A172 (cell line): ENCODE results near the gene MYCBPAP. TPM values are rescaled to one million over a fixed set of nuclear protein-coding genes. Genes with fewer than 3 reads are reported as not detected.
"Not testable (repeated sequence)": the region's sequence is repeated elsewhere in the genome, so short reads cannot be mapped to it uniquely, and the experiment has no call there.

ENCODE experiments used
- DNase-seq: peaks from one replicate; pipeline ENCODE4 v3.0.0-alpha.2; 2015; ENCODE audit warnings: low spot score
- total RNA-seq: library from RNA; depleted of rRNA; stranded (reverse); fragments of >200 nt; shearing (Covaris generic); gene quantifications from 2 replicates; pipeline ENCODE4 v1.2.3, GENCODE V29; 2014

MYCBPAP gene
- total RNA-seq, 1 experiment from 2014 or later = not detected

DNA sequence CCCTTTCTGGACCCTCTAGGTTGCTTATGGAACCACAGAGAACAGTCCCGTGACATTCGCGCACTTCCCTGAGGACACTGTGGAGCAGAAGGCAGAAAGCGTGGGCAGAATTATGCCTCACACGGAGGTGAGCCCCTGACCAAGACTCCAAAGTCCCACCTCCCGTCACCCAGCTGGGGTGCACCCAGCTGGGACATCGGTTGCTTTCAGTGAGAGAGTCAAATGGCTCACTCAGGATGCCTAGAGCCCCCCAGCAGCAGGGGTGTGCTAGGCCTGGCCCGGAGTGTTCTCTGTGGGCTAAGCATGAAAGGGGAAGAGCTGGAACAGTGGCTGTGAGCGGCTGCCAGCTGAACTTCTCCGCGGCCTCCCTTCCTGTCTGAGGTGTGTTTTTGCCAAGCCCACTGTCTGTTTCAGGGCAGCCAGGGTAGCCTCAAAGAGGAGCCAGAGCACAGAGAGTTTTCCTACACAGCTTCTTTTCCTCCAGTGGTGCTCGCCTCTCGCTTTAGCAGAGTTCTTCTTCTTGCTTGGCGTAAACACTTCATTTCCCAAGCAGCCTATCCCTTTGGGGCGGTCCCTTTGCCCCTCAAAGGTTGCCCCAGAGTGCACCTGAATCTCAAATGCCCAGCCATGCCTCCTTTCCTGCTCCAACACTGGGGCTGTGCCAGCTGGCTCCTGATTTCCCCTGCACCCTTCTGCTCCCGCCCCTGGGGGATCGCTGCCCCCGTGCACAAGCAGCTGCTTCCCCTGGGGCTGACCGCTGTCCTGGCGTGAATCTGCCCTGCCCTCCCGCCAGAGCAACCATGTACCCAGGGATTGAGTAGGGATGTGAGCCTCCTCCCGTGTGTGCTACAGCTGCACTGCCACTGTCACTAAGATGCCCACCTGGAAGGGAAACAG lies 37.0 kb upstream of the MYCBPAP start:
- no peak for DNase-seq

DNA sequence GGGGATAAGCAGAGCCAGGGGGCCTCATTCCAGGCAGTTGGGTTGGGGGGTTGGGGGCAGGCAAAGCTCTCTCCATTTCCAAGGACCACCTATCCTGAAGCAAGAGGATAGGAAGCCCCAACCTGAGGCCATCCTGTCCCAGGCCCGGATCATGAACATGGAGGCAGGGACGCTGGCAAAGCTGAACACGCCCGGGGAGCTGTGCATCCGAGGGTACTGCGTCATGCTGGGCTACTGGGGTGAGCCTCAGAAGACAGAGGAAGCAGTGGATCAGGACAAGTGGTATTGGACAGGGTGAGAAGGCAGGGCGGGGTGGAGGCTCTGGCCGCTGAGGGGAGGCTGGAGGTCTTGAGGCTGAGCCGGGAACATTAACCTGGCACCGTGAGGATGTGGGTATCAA lies 36.0 kb upstream of the MYCBPAP start:
- DNase-seq = no peak

DNA sequence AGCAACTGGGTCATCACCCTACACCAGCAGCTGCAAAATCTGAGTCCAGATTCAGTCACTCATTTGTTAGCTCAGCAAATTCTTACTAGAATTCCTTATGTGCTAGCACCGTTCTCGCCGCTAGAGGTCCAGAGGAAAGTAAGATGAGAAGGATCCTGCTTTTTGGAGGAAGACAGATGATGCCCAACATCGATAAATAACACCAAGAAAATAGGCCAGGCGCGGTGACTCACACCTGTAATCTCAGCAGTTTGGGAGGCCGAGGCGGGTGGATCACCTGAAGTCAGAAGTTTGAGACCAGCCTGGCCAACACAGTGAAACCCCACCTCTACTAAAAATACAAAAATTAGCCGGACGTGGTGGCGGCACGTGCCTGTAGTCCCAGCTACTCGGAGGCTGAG lies 35.5 kb upstream of the MYCBPAP start:
- DNase-seq = not testable (repeated sequence)

DNA sequence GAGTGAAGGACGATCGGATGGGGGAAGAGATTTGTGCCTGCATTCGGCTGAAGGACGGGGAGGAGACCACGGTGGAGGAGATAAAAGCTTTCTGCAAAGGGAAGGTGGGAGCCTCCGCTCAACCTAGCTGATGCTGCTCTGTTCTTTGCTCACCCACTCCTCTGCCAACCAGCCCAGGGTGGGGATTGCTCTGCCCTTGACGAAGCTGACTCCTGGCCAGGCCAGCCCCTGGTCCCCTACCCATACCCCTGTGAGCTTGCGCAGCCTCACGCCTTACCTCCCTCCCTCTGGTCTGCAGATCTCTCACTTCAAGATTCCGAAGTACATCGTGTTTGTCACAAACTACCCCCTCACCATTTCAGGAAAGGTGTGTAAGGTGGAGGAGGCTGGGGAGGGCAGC lies 34.3 kb upstream of the MYCBPAP start:
- DNase-seq = no peak

DNA sequence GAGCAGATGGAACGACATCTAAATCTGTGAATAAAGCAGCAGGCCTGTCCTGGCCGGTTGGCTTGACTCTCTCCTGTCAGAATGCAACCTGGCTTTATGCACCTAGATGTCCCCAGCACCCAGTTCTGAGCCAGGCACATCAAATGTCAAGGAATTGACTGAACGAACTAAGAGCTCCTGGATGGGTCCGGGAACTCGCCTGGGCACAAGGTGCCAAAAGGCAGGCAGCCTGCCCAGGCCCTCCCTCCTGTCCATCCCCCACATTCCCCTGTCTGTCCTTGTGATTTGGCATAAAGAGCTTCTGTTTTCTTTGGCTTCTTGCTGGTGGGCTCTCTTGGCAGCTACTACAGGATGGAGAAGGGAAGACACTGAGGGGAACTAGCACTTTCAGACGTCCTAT lies 33.7 kb upstream of the MYCBPAP start:
- DNase-seq = no peak

DNA sequence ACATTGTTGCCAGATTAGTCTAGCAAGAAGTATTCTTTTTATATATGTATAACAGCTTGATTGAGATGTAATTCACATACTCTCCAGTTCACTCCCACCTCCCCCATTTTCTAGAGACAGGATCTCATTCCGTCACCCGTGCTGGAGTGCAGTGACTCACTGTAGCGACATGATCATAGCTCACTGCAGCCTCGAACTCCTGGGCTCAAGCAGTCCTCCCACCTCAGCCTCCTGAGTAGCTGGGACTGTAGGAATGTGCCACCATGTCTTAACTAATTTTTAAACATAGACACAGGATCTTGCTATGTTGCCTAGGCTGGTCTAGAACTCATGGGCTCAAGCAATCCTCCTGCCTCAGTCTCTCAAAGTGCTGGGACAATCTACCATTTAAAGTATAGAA lies 32.9 kb upstream of the MYCBPAP start:
- no peak for DNase-seq

DNA sequence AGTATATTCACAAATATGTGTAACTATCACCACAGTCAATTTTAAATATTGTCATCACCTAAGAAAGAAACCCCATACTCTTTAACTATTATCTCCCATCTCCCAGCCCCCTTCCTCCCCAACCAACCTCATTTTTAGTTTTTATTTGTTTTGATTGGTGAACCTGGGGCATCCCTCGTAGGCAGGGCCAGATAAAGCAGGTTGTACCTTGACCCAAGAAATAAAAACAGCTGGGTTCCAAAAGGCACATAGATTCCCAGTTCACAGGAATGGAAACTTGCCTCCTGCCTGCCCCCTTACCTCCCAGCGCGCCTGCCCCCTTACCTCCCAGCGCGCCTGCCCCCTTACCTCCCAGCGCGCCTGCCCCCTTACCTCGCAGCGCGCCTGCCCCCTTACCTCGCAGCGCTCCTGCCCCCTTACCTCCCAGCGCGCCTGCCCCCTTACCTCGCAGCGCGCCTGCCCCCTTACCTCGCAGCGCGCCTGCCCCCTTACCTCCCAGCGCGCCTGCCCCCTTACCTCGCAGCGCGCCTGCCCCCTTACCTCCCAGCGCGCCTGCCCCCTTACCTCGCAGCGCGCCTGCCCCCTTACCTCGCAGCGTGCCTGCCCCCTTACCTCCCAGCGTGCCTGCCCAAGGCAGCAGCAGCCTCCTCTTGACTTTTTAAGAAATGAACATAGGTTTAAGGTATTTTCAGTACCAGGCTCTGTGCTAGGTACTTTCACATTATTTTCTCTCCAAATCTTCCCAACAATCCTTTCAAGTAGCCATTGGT lies 32.3 kb upstream of the MYCBPAP start:
- DNase-seq = not testable (repeated sequence)

DNA sequence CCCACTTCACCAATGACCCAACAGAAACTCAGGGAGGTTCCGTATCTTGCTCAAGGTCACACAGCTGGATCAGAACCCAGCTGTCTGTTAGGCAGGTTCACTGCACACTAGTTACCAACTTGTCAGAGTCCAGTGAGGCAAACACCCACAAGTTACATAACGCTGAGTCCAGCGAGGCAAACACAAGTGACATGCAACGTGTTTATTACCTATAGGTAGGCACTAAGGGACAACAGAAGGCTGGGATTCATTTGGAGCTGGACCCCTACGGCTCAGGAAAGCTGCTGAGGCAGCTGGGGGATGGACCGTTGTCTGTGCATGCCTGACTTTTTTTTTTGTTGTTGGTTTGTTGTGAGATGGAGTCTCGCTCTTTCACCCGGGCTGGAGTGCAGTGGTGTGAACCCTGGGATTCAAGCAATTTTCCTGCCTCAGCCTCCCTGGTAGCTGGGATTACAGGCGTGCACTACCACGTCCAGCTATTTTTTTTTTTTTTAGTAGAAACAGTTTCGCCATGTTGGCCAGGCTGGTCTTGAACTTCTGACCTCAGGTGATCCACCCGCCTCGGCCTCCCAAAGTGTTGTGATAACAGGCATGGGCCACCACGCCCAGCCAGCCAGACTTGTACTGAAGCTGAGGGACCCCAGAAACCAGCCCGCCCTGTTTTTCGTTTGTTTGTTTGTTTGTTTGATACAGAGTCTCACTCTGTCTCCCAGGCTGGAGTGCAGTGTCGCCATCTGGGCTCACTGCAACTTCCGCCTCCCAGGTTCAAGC lies 31.5 kb upstream of the MYCBPAP start:
- DNase-seq = no peak

DNA sequence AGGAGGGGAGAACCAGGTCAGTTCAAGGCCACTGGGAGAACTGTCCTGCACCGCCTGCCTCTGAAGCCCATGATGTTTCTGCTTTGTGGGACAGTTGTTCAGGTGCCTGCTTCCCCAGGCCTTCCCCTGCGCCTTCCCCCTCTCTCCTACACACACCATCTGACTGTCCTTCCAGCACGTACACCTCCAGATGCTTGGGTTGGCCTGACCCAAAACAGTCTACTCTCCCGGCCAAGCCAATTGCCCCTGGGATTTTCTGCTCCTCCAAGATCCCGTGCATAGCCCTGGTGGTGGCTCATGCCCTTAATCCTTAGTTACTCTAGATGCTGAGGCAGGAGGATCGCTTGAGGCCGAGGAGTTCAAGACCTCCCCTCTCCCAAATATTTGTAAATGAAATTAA lies 30.3 kb upstream of the MYCBPAP start:
- DNase-seq = no peak

DNA sequence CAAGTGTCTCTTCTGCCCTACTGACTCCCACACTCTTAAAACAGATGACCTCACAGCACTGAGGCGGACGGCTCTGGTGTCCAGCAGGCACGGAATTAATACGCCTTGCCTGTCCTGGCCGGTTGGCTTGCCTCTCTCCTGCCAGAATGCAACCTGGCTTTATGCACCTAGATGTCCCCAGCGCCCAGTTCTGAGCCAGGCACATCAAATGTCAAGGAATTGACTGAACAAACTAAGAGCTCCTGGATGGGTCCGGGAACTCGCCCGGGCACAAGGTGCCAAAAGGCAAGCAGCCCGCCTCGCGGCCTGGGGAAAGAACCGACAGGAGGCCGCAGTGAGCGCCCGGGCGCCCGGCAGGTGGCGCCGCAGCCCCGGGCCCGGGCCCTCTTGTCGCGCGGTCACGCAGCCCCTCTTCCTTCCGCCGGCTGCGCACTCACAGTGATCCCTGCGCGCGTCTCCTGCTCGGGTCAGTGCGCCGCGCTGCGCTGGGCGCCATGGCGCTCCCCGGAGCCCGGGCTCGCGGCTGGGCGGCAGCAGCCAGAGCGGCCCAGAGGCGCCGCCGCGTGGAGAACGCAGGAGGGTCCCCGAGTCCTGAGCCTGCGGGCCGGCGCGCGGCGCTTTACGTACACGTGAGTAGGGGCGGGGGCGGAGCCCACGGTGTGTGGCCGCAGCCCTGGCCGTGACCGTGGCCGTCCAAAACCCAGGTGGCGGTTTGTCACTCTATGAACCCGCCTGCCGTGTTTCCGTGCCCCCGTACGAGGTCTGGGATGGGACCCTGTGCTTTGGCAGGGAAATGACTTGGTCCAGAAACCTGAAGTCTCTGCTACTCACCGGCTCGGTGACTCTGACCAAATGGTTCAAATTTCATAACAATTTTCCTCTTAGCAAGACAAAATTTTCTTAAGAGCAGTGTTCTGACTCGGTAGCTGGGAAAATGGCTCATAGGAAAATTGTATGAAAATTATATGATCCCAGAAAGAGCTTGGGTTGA lies 29.6 kb upstream of the MYCBPAP start, which contains the start of gene RSAD1:
RSAD1 (plus strand) TSS at position 470 of the 991 bp plus-strand sequence; CDS start at position 495, 25 bp downstream.
- peak; percentile 79 for DNase-seq

DNA sequence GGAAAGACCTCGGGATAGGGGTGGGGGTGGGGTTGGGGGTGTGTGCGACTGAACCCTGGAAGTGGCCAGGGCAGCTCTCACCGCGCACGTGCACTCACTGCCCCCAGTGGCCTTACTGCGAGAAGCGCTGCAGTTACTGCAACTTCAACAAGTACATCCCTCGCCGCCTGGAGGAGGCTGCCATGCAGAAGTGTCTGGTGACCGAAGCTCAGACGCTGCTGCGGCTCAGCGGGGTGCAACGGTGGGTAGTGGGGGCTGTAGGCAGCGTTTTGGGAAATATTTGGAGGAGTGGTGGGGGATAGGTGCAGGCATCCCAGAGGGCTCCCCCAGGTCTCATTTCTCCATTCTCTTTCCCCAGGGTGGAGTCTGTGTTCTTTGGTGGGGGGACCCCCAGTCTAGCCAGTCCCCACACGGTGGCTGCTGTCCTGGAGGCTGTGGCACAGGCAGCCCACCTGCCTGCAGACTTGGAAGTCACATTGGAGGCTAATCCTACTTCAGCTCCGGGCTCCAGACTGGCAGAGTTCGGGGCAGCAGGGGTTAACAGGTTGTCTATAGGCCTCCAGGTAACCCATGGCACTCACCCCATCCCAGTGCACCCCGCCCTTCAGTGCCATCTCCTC lies 28.6 kb upstream of the MYCBPAP start:
- DNase-seq = peak; percentile 75

DNA sequence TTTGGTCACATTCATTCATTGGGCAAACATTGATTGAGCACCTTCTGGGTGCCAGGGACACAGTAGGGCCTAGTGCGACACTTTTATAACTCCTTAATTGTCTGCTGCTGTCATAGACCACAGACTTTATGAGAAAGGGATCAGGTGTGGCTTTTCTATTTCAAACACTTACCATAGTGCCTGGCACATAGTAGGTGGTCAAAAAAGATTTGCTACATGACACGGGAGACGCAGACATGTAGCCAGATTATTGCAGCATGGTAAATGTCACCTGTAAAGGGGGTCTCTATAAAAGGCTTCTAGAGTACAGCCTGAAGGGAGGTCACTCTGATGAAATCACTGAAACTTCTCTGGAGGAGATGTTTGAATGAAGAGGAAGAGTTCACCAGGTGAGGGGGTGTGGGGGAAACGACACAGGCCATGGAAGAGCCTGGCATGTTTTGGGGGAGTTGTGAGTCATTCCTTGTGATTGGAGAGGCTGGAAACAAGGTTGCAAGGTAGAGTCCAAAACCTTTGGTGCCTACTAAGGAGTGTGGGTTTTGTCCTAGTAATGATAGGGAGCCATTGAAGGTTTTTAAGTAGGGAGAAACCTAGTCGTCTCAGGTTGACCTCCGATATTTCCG lies 28.0 kb upstream of the MYCBPAP start:
- DNase-seq = no peak

DNA sequence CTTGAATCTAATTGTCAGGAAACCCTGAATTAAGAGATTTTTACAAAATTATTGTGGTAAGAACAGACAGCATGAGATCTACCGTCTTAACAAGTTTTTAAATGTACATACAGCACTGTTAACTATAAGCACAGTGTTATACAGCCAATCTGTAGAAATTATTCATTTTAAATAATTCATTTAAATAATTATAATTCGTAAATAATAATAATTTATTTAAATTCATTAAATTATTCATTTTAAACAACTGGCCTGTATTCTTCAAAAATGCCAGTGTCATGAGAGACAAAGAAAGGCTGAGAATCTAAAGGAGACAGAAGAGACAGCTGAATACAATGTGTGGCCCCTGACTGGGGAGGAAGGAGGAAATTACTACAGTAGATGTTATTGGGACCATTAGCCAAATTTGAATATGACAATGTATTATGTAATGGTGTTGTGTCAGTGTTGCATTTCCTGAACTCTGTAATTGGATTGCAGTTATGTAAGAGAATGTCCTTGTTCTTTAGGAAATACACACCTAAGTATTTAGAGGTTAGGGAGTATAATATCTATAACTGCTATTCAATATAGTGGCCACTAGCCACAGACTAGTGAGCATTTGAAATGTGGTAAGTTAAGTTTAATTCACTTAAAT lies 27.3 kb upstream of the MYCBPAP start:
- no peak for DNase-seq

DNA sequence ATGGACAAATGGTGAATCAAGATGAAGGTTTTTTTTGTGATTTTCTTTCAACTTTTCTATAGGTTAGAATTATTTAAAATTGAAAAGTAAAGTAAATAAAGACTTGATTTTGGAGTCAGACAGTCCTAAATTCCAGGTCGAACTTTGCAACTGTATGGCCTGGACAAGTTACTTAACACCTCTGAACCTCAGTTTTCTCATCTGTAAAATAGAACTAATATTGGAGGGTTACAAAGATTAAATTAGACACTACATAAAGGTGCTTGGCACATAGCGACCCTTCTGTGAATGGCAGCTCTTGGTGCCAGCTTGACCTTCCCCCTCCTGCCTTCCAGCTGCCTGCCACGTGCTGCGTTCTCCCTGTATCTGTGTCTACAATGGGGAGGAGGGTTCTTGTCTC lies 26.6 kb upstream of the MYCBPAP start:
- DNase-seq = no peak

DNA sequence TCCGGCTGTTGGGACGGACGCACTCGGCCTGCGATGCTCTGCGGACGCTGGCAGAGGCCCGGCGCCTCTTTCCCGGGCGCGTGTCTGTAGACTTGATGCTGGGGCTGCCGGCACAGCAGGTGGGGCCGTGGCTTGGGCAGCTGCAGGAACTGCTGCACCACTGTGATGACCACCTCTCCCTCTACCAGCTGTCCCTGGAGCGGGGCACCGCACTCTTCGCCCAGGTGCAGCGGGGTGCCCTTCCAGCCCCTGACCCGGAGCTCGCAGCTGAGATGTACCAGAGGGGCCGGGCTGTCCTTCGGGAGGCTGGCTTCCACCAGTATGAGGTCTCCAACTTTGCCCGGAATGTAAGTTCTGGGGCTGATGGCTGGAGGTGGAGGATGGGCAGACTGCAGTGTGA lies 26.1 kb upstream of the MYCBPAP start:
- no peak for DNase-seq

DNA sequence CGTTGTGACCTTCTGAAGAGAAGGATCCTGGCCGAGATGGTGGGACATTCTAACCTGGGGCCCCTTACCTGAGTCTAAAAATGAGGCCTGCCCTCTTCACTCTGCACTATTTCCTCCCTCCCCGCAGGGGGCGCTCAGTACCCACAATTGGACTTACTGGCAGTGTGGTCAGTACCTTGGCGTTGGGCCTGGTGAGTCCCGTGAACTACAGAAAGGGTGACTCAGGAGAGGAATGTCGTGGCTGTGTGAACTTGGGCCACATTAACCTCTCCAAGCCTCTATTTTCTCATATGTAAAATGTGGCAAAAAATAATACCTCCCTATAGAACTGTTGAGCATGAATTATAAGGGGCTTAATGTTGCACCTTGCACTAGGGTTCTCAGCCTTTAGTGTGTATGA lies 25.7 kb upstream of the MYCBPAP start:
- peak; percentile 97 for DNase-seq

DNA sequence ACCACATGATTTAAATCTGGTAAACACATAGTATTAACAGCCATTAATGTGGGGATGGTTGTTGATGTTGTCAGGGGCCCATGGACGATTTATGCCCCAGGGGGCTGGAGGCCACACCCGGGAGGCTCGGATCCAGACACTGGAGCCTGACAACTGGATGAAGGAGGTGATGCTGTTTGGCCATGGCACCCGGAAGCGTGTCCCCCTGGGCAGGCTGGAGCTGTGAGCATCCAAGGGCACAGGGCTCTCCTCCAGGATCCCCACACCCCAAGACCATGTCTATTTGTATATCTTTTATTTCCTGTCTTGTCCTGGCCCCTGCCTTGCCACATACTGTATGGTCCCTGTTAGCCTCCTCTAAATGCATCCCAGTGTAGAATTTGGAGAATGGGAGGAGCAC lies 25.0 kb upstream of the MYCBPAP start:
- no peak for DNase-seq

DNA sequence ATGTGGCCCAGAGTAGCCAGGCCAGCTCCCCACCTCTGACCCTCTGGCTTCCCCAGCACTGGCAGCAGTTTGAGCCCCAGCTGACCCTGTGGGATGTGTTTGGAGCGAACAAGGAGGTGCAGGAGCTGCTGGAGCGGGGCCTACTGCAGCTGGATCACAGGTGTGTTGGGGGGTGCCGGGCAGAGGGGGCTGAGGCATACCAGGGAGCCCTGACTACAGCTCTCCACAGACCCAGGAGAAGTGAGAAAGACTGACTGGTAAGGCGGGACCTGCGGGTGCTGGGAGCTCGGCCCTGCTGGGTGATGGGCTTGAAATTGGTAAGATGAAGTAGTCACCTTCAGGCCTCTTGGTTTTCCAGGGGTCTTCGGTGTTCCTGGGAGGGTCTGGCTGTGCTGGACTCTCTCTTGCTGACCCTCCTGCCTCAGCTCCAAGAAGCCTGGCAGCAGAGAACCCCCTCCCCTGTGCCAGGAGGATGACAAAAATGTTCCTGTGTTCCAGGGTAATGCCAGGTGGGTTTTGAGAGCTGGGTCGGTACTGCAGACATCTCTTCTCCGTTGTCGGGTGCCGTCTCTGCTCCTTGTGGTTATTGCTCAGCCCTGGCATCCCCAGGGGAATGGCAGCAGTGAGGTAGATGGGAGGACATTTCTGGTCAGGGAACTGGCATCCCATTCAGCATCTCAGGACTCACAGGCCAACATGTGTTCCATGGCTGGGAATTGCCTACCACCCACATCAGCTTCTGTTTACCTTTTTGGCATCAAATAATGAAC lies 23.7 kb upstream of the MYCBPAP start:
- DNase-seq = no peak
